A673 (cell line): Measurements from ENCODE around the gene MATN1.

ENCODE experiments used
- EZH2 ChIP-seq: fragments of 200-600 bp; sonication (generic); IDR thresholded peaks from 2 replicates; pipeline ENCODE4 v1.6.1; 2017; ENCODE audit warnings: borderline replicate concordance, low read depth, mild to moderate bottlenecking, mixed read lengths, antibody characterized with exemption, low read length; ENCODE audit not compliant: poor library complexity, severe bottlenecking
- TF ChIP-seq, protein P1 (sequence below): fragments of 300-800, 200-600 bp; sonication (generic); conservative IDR thresholded peaks from 2 replicates; pipeline ENCODE4 v1.5.1; 2017; ENCODE audit warnings: low read depth, mild to moderate bottlenecking, antibody characterized with exemption, low read length, moderate library complexity, mixed read lengths

DNA sequence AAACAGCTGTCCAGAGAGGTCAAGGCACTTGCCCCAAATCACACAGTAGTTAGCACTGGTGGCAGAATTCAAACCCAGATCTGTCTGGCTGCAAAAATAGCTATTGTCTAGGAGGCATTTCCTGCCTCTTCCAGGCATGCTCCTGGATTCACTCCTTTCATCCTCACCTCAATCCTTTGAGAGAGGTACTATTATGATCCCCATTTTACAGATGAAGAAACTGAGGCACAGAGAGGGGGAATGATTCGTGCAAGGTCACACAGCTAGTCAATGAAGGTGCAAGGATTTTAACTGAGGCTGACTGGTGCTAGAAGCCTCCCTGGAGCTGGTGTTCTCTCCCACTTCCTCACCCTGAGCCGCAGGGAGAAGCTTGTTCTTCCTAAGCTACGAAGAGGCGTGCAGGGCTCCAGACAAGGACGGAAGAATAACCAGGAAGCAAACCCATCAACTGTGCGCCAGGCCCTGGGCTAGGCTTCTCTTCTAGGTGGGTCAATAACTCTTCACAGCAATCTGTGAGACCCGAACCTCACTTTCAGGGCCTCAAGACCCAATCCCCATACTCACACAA lies 34.8 kb upstream of the MATN1 start:
- TF ChIP-seq, protein P1, sequence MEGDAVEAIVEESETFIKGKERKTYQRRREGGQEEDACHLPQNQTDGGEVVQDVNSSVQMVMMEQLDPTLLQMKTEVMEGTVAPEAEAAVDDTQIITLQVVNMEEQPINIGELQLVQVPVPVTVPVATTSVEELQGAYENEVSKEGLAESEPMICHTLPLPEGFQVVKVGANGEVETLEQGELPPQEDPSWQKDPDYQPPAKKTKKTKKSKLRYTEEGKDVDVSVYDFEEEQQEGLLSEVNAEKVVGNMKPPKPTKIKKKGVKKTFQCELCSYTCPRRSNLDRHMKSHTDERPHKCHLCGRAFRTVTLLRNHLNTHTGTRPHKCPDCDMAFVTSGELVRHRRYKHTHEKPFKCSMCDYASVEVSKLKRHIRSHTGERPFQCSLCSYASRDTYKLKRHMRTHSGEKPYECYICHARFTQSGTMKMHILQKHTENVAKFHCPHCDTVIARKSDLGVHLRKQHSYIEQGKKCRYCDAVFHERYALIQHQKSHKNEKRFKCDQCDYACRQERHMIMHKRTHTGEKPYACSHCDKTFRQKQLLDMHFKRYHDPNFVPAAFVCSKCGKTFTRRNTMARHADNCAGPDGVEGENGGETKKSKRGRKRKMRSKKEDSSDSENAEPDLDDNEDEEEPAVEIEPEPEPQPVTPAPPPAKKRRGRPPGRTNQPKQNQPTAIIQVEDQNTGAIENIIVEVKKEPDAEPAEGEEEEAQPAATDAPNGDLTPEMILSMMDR, result no peak
- TF ChIP-seq EZH2, result no peak
